Activated naive CD4-positive, alpha-beta T cell treated with anti-CD3 and anti-CD28 coated beads, Interleukin-2, amount 50 U/mL, for 72 hours (primary cell): Measurements from ENCODE around the gene SGSM2. TPM values are rescaled to one million over a fixed set of nuclear protein-coding genes. Genes with fewer than 3 reads are reported as not detected.

Experiments used
- ATAC-seq, 2 donors: fragments of 150-1000 bp; cut with Tn5 transposase; 2 replicates each; pipeline ENCODE4 v1.10.0; 2021; ENCODE audit warnings: mild to moderate bottlenecking in 2 of 2, moderate library complexity in 2 of 2
- DNase-seq, 2 donors: peaks; one replicate each; pipeline ENCODE4 v3.0.0; 2021 to 2022; ENCODE audit warnings: low spot score in 2 of 2
- H3K27ac Mint-ChIP-seq, 2 donors: one replicate each; pipeline ENCODE4 v1.8.0; 2022; ENCODE audit warnings: mild to moderate bottlenecking in 2 of 2, mixed read lengths in 2 of 2
- H3K36me3 Mint-ChIP-seq, 2 donors: one replicate each; pipeline ENCODE4 v1.8.0; 2022; ENCODE audit warnings: mixed read lengths in 2 of 2
- H3K9me3 Mint-ChIP-seq, 2 donors: one replicate each; pipeline ENCODE4 v1.8.0; 2022; ENCODE audit warnings: mixed read lengths in 2 of 2
- total RNA-seq, 2 donors: library from RNA; stranded (reverse); gene quantifications; one replicate each; pipeline ENCODE4 v1.2.3, GENCODE V29; 2022

The SGSM2 gene
- total RNA-seq, 2 donors from 2014 or later = 27.8 to 50.1 TPM

DNA sequence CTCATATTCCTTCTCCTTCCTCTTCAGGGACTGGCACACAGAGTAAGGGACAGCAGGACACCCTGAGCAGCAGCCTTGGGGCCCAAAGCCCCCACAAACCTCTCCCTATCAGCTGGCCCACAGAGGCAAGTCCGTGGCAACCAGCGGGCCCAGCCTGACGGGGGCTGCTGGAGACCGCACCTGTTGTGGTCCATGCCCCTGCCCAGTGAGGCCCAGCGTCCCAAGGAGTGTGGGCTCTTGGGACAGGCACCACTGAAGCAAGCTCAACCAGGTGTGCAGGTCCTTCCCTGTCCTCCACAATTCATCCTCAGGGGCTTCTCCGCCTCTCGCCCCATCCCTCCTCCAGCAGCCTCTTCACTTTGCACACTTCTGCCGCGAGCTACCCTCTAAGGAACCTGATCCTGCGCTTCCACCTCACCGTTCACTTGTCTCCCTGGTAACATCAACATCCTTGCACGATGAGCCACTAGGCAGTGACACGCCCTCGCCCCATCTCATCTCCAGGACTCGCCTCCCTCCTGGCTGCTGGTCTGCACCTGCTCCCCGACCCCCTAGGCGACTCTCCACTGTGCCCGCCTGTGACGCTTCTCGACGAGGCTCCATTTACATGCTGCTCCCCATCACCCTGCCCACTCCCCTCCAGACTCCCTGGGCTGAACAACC is 50.9 kb downstream of the SGSM2 start:
- Mint-ChIP-seq H3K27ac (peak overlapping the region; percentile 58 to 86), H3K36me3 (peaks cover 9 to 11% of the 10 kb centered on the region in 2 donors), H3K9me3 (no peaks in the 10 kb centered on the region)
- ATAC-seq (no peak), DNase-seq (no peak)

DNA sequence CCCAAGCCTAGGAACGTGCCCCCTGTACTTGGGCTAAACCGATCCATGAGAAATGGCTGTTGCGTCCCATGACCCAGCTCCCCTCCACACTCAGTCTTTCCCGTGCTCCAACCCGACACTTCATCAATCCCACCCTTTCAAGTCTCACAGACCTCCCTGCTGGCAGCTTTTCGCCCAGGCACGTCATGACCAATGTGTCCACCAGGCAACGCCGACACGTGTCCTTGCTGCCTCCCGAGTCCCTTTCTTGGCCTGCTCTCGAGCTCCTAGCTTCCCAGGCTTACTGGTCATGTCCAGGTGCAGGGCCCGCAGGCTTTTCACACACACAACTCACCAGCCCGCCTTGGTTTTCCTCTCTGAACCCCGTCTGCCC is 51.4 kb downstream of the SGSM2 start:
- Mint-ChIP-seq H3K27ac (peak overlapping the region; percentile 58 to 86), H3K36me3 (peaks cover 9 to 11% of the 10 kb centered on the region in 2 donors), H3K9me3 (no peaks in the 10 kb centered on the region)
- DNase-seq (no peak), ATAC-seq (no peak)

DNA sequence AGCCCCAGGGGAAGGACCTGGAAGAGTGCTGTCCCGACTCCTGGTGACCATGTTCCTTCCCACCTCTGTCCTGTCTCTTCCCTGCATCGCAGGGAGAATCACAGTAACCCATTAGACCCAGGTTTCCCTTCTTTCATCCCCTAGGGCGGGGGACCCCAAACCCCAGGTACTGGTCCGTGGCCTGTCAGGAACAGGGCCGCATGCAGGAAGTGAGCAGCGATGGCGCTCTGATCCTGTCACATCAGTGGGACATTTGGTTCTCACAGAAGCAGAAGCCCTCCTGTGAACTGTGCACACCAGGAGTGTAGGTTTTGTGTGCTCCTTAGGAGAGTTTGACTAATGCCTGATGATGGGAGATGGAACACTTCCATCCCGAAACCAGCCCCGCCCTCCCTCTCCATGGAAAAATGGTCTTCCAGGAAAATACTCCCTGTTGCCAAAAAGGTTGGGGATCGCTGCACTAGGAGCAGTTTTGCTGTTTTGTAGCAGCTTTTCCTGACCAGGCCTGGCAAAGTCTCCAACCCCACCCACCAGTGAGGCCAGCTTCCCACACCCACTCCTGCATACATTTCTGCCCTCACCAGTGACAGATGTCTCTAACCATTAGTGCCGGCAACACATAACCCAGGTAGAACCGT is 53.0 kb downstream of the SGSM2 start:
- ATAC-seq (no peak), DNase-seq (no peak)
- Mint-ChIP-seq H3K36me3 (peaks cover 9 to 11% of the 10 kb centered on the region in 2 donors), H3K27ac (peak overlapping the region; percentile 58 to 68), H3K9me3 (no peaks in the 10 kb centered on the region)

DNA sequence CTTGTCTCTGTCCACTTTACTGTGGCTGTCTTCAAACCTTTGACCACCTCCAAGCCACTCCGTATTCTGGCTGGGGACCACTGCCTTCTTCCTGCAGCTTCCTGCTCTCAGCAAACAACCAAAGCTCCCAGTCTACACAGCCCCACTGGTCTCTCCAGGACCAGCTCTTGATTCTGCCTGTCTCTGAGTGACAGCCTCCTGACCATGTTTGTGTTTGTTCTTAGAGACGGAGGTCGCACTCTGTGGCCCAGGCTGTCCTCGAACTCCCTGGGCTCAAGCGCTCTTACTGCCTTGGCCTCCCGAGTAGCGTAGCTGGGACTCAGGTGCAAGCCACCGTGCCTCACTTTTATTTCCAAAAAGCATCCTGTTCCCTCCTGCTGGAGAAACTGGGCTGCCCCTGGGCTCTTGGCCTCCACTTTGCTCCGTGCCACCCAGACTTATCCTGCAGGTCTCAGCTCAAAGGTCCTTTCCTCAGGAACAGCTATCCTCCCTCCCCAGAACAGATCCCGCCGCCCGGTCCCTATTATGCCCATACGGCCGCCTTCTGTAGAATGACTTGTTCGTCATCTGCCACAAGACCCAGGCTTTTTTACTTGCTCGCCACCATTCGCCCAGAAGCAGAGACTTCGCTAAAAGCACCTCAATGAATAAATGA is 54.4 kb downstream of the SGSM2 start:
- DNase-seq (no peak), ATAC-seq (no peak)
- H3K9me3 Mint-ChIP-seq = no peaks in the 10 kb centered on the region
- H3K27ac Mint-ChIP-seq = peak overlapping the region; percentile 88 to 94
- H3K36me3 Mint-ChIP-seq = peaks cover 9 to 11% of the 10 kb centered on the region in 2 donors

DNA sequence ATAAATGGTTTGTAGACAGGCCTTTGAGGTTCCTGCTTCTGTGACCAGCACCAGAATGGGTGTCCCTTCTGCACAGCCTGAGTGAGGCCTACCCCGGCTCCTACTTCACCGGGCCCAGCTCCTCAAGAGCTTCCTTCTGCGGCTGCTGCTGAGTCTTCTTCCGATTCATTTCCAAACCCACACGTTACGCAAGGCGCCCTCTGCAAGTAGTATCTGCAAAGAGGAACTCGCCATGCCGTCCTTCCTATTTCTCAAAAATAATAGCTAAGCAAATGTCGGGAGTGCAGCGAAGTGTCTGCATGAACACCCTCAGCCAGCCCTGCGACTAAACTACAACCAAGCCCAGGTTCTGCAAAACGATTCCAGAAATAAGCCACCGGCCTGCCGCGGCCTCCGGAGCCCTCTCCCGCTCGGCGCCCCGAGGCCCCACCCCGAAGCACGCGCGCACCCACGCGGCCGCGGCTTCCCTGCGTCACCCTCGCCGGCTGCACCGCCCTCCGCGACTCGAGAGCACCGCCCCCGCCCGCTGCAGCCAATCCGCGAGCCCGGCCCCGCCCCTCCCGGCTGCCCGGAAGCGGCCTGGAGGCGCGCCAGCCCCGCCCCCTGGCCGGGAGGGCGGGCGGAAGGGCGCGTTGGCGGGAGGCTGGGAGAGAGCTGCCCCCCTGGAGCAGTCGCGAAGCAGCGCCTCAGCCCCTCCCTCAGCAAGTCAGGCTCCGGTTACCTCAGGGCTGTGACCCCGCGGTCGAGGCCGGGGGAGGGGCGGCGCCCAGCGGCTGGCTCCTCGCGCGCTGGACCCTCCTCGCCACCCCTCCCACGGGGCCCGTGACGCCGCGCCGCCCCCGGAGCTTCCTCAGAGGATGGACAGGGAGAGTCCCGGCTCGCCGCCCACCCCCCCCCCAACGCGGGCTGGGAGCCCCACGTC is 55.2 kb downstream of the SGSM2 start:
- peak; percentile 63 to 72 for ATAC-seq
- H3K36me3 Mint-ChIP-seq = peaks cover 9 to 11% of the 10 kb centered on the region in 2 donors
- no peaks in the 10 kb centered on the region for H3K9me3 Mint-ChIP-seq
- peak; percentile 98 to 100 for DNase-seq
- peak overlapping the region; percentile 88 to 94 for H3K27ac Mint-ChIP-seq

DNA sequence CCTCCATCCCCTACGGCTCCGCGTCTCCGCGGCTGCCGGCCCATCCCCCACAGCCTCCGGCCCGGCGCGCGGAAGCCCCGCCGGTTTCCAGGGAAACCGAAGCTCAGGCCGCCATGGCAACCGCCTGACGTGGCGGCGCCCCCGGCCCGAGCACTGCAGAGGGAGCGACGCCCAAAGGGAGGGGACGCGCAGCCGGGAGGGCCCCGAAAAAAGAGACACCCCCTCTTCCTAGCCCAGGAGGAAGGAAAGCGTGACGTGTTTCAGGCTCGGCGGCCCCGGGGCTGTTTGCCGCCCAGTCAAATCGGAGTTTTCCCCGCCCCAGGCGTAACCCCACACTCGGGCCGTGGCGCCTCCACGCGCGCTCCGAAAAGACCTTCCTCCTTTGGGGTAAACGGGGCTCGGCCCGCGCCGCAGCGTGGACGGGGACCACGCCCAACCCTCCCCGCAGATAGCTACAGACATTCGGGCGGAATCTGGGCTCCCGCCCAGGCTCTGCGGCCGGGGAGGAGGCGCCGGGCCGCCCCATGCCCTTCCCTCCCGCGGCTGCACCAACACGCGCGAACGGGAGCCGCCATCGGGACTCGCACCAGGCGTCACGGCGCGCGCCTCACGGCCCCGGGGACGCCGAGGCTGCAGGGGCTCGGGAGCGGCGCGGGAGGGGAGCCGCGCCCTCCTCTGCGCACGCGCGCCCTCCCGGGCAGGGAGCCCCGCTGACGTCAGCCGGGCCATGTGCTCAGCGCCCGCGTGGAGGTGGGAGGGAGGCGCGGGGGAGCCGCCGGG is 56.1 kb downstream of the SGSM2 start:
- ATAC-seq (peak; percentile 68 to 75), DNase-seq (peak; percentile 91 to 96)
- H3K9me3 Mint-ChIP-seq = no peaks in the 10 kb centered on the region
- peak overlapping the region; percentile 88 to 92 for H3K27ac Mint-ChIP-seq
- H3K36me3 Mint-ChIP-seq = peaks cover 9 to 11% of the 10 kb centered on the region in 2 donors

DNA sequence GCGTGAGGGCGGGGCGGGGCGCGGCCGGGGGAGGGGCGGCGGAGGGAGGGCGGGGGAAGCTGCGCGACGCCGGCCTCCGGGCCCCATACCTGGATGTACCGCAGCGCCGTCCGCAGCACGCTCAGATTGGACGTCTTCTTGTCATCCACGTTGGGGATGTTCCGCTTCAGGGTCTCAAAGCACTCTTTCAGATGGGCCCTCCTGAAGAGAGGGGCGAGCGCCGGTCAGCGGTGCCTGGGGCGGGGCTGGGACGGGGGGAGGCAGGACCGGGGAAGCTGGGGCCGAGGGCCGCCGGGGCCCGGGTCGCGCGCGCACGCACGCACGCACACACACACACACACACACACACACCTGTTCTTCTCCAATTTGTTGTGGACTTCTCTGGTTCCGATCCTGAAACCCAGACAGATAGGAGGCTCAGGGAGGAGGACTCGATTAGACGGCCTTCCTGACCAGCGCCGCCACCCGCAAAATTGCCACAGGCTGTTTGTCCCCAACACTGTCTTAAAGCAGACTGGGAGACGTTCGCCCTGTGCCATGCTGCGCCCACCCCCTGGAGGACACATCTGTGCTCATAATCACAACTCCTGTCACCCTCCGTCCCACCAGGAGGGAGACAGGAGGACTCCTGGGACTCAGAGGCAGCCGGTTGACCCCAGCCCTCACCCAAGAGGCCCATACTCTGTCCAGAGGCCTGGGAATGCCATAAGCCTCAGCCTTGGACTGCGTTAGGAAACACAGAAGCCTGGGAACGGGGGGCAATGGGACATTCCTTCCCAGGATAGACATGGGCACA is 56.9 kb downstream of the SGSM2 start:
- no peaks in the 10 kb centered on the region for H3K9me3 Mint-ChIP-seq
- H3K36me3 Mint-ChIP-seq = peaks cover 9 to 11% of the 10 kb centered on the region in 2 donors
- DNase-seq (no peak), ATAC-seq (no peak)
- H3K27ac Mint-ChIP-seq = peak overlapping the region; percentile 88 to 99

DNA sequence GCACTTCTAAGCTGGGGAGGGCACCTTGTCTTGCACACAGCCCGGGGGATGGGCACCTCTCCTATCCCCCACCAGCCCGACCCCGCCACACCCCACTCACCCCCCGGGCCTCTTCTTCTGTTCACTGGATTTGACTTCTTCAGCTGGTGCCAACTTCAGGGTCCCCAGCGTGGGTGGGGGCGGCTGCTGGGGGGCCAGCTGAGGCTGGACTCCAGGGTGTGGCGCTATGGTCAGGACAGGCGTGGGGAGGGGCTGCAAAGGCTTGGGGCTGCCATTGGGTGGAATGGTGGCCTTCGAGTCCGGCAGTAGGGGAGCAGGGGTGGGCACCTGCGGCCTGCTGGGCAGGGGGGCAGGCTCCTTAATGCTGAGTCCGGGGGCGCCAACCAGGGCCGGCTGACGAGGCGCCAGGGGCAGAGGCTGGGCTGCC is 57.5 kb downstream of the SGSM2 start:
- DNase-seq (no peak), ATAC-seq (no peak)
- peaks cover 9 to 11% of the 10 kb centered on the region in 2 donors for H3K36me3 Mint-ChIP-seq
- H3K27ac Mint-ChIP-seq = no peak overlapping the region
- H3K9me3 Mint-ChIP-seq = no peaks in the 10 kb centered on the region

DNA sequence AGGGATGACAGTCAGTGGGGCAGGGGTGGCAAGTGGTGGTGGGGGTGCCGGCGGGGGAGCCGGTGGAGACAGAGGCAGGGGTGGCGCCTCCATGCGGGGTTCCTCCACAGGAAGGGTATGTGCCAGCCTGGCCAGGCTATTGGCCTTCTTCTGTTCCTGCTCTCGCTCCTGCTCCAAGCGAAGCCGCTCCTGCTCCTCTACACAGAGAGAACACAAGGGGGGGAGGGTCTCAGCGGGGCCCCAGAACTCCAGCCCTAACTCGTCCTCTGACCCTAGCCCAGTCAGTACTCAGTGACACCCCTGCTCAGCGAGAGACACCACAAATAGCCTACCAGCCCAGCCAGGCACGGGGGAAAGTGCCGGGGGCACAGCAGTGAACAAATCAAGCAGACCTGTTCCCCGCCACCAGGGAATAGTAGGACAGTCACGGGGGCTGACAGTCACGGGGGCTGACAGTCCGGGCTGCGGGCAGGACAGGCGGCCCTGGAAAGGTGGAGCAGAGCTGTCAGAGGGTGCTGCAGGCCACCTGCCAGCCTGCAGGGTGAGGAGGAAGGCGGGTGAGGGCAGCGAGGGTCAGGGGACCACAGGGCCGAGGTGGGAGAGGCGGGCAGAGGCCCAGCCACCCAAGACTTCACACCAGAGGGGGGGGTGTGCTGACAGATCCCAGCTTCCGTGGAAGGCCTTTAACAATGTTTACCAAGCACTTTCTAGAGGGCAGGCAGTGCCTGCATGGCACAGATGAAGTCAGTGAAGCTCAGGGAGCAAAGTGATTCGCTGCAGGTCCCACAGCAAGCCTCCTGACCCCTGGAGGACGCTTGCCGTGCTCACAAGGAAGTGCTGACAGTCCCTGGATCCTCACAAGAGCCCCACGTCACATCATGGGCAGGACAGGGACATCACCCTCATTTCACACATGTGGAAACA is 58.2 kb downstream of the SGSM2 start:
- Mint-ChIP-seq H3K9me3 (no peaks in the 10 kb centered on the region), H3K27ac (peak overlapping the region; percentile 51 to 70), H3K36me3 (peaks cover 9 to 11% of the 10 kb centered on the region in 2 donors)
- no peak for ATAC-seq
- no peak for DNase-seq

DNA sequence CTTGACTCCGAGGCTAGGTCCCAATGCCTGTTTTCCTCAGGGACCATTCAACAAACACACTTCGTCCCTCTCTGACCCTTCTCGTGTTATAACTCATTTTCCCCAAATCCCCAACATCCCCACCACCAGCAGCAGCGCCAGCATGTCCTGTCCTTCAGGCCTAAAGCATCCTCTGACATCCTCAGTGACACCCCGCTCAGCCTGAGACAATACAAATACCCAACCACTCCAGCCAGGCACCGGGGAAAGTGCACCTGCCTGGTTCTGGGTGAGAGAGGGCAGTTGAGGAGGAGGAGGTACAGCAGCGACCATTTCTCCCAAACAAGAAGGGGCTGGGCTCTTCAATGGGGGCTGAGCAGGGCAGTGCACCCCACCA is 58.9 kb downstream of the SGSM2 start:
- DNase-seq (no peak), ATAC-seq (no peak)
- Mint-ChIP-seq H3K36me3 (peaks cover 9 to 11% of the 10 kb centered on the region in 2 donors), H3K27ac (peak overlapping the region; percentile 51 to 70), H3K9me3 (no peaks in the 10 kb centered on the region)

DNA sequence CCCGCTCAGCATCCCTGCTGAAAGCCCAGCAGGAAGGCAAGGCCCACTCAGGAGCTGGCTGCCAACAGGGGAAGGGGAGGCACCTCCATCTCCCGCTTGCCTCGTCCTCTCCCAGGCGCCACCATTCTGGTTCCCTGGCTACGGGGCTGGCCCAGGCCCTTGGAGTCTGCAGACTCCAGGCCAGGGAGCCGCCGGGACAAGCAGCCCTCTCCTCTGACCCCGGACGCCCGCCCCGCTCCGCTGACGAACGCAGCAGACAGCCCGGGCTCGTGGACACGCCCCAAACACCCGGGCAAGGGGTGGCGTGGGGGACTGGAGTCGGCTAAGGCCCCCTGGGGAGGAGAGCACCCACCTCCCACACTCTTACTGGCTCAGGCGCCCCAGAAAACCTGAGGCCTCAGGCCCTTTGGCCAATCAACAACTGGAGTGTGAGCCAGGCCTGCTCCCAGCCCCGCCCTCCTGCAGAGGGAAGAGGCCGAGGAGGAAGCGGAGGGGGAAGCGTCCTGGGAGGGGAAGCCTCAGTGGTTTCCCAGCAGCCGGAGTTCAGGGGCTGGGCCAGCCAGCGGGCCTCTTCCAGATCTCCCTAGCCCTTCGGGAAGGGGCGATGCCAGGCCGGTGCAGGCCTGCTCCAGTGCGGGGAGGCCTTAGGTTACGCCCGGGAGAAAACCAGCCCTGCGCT is 59.4 kb downstream of the SGSM2 start:
- DNase-seq (peak; percentile 77 to 80), ATAC-seq (peak; percentile 0 to 15)
- no peaks in the 10 kb centered on the region for H3K9me3 Mint-ChIP-seq
- H3K36me3 Mint-ChIP-seq = peaks cover 6 to 7% of the 10 kb centered on the region in 2 donors
- peak overlapping the region; percentile 70 to 82 for H3K27ac Mint-ChIP-seq

DNA sequence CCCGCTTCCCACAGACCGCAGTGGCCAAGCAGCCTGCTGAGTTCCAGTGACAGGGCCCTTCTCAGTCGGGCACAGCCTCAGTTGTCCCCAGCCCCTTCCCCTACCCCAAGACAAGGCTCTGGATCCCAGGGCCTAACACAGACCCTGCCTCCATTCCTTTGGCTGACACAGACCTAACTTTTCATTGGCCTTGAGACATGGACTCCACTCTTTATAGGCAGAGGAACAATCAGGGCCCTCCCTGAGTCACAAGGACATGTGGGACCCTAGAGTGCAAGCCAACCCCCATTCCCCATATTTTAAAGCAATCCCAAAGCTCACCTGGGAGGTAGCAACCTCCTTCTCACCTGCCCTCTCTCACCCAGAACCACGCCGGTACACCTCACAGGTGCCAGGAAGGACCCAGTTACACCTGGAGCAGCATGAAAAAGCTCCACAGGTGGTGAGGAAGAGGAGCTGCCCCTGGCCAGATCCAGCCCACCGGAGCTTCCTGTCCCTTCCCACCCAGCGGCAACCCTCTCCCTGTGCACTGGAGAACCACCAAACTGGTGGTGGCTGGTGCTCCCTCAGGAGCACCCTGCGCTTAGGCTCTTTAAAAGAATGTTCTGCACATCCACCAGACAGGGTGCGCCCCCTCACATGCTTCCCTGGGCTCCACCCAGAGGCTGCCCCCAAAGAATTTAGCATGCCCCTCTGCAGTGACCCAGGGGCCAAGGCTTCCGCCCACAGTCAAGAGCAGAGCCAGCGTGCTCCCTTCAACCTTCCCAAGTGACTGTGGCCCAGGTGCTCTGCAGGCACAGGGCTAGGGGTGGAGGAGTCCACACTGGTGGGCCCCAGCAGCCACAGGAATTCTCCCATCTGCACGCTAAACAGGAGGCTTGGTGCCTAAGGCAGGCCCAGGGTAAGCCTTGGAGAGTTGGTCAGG is 60.2 kb downstream of the SGSM2 start:
- no peaks in the 10 kb centered on the region for H3K36me3 Mint-ChIP-seq
- ATAC-seq (no peak), DNase-seq (no peak)
- peak overlapping the region; percentile 70 to 82 for H3K27ac Mint-ChIP-seq
- no peaks in the 10 kb centered on the region for H3K9me3 Mint-ChIP-seq

DNA sequence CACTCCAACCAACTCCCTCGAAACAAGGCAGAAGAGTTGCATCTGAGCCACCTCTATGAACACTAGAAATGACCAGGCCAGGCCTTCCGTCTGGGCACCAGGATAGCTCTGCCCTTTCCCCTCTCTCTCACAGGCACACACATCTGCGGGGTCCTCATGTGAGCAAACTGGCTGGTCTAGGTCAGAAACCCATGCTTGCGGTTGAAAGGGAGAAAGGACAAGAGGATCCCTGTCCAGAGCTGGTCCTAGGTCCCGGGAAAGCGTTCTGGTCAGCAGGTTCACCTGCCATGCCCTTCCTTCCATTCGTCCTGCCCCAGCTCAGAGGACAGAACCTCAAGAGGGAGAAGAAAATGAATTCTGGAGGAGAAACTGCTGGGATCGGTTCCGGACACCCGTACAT is 60.9 kb downstream of the SGSM2 start:
- DNase-seq = no peak

More for the DNA sequence above, 60.9 kb downstream of the SGSM2 start:
- Mint-ChIP-seq H3K27ac (peak overlapping the region; percentile 65 to 70), H3K9me3 (no peaks in the 10 kb centered on the region), H3K36me3 (no peaks in the 10 kb centered on the region)
- no peak for ATAC-seq
